GM18858 (cell line): ENCODE data around the gene FAM222A.

ENCODE experiments used
- ATAC-seq: cut with Tn5 transposase; IDR thresholded peaks from one replicate; pipeline ENCODE4 v1.9.1; 2021; ENCODE audit not compliant: unreplicated experiment

Gene FAM222A

GRCh38 chr12:109817627-109818231, 104.1 kb downstream of the FAM222A start:
- no peak for ATAC-seq

- no peak for ATAC-seq
Observed at GRCh38 chr12:109818253-109818652, 104.6 kb downstream of the FAM222A start.

- ATAC-seq = no peak
Observed at GRCh38 chr12:109818905-109819500, 105.4 kb downstream of the FAM222A start.
